HG03025 (cell line): ENCODE data around the gene OTUD7B.

Source experiments
- ATAC-seq: cut with Tn5 transposase; IDR thresholded peaks from one replicate; pipeline ENCODE4 v1.9.1; 2021; ENCODE audit warnings: mild to moderate bottlenecking, moderate library complexity; ENCODE audit not compliant: unreplicated experiment, low FRiP score

Gene OTUD7B

GRCh38 chr1:150005606-150006005, 4.9 kb downstream of the OTUD7B start:
- no peak for ATAC-seq

- no peak for ATAC-seq
Observed at GRCh38 chr1:150003801-150004200, 6.7 kb downstream of the OTUD7B start.

GRCh38 chr1:150002217-150002616, 8.3 kb downstream of the OTUD7B start:
- ATAC-seq = no peak

GRCh38 chr1:150001415-150001814, 9.1 kb downstream of the OTUD7B start:
- ATAC-seq = no peak

GRCh38 chr1:149997585-149998262, 12.8 kb downstream of the OTUD7B start:
- ATAC-seq = peak; percentile 80

- no peak for ATAC-seq
Observed at GRCh38 chr1:149995927-149996326, 14.6 kb downstream of the OTUD7B start.

- ATAC-seq = no peak
Observed at GRCh38 chr1:149993764-149994163, 16.8 kb downstream of the OTUD7B start.

GRCh38 chr1:149993181-149993580, 17.3 kb downstream of the OTUD7B start:
- no peak for ATAC-seq

GRCh38 chr1:149987297-149987595, 23.3 kb downstream of the OTUD7B start:
- ATAC-seq = no peak

- no peak for ATAC-seq
Observed at GRCh38 chr1:149986486-149987296, 23.8 kb downstream of the OTUD7B start.

GRCh38 chr1:149979972-149980540, 30.5 kb downstream of the OTUD7B start:
- no peak for ATAC-seq

- no peak for ATAC-seq
Observed at GRCh38 chr1:149979245-149979971, 31.1 kb downstream of the OTUD7B start.

GRCh38 chr1:149978547-149979023, 31.9 kb downstream of the OTUD7B start:
- ATAC-seq = no peak

- ATAC-seq = no peak
Observed at GRCh38 chr1:149977345-149977744, 33.2 kb downstream of the OTUD7B start.

- ATAC-seq = no peak
Observed at GRCh38 chr1:149972547-149972946, 38.0 kb downstream of the OTUD7B start.

GRCh38 chr1:149967646-149968045, 42.9 kb downstream of the OTUD7B start:
- no peak for ATAC-seq

GRCh38 chr1:149967041-149967440, 43.5 kb downstream of the OTUD7B start:
- no peak for ATAC-seq

- ATAC-seq = no peak
Observed at GRCh38 chr1:149966405-149966804, 44.1 kb downstream of the OTUD7B start.

GRCh38 chr1:149965440-149965839, 45.1 kb downstream of the OTUD7B start:
- no peak for ATAC-seq

- ATAC-seq = no peak
Observed at GRCh38 chr1:149963358-149963757, 47.2 kb downstream of the OTUD7B start.

- no peak for ATAC-seq
Observed at GRCh38 chr1:149962736-149963135, 47.8 kb downstream of the OTUD7B start.
